ENCODE data around the gene TSPAN4. TPM values are rescaled to one million over a fixed set of nuclear protein-coding genes. Genes with fewer than 3 reads are reported as not detected.

TSPAN4 gene
- total RNA-seq, 6 donors from 2014 or later: 91.3 to 181 (median 169) TPM

DNA sequence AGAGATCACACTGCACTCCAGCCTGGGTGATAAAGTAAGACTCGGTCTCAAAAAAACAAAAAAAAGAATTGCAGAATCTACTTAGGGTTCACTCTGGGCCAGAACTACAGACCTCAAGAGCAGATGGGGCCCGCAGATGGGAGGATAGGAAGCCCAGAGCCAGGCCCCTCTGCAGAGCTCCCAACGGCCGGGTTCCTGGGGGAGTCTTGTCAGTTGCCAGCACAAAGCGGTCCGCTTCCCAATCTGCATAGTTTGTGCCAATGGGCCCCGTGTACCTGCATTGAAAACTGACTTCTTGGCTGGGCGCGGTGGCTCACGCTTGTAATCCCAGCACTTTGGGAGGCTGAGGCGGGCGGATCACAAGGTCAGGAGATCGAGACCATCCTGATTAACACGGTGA lies 69.6 kb downstream of the TSPAN4 start:
- WGBS, 2 donors: 86 to 96% methylated on average over 13 to 14 of the region's 14 CpGs
- no peaks in the 10 kb centered on the region for H3K36me3 ChIP-seq
- H3K4me3 ChIP-seq: no peak overlapping the region
- DNase-seq (peak in 1 of 2 donors; percentile 30), ATAC-seq (ENCODE audit: low FRiP score in 2 of 2) (no peak)
- no peaks in the 10 kb centered on the region for H3K27me3 ChIP-seq
- no peaks in the 10 kb centered on the region for H3K9me3 ChIP-seq
- peak overlapping the region in 2 of 4 donors; percentile 91 for H3K27ac ChIP-seq
- TF ChIP-seq, protein P1, sequence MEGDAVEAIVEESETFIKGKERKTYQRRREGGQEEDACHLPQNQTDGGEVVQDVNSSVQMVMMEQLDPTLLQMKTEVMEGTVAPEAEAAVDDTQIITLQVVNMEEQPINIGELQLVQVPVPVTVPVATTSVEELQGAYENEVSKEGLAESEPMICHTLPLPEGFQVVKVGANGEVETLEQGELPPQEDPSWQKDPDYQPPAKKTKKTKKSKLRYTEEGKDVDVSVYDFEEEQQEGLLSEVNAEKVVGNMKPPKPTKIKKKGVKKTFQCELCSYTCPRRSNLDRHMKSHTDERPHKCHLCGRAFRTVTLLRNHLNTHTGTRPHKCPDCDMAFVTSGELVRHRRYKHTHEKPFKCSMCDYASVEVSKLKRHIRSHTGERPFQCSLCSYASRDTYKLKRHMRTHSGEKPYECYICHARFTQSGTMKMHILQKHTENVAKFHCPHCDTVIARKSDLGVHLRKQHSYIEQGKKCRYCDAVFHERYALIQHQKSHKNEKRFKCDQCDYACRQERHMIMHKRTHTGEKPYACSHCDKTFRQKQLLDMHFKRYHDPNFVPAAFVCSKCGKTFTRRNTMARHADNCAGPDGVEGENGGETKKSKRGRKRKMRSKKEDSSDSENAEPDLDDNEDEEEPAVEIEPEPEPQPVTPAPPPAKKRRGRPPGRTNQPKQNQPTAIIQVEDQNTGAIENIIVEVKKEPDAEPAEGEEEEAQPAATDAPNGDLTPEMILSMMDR (IDR thresholded peaks at IDR 0.05): no peak
- TF ChIP-seq EP300 (IDR thresholded peaks at IDR 0.05) (no peak), POLR2AphosphoS5 (IDR thresholded peaks at IDR 0.05) (no peak), POLR2A (IDR thresholded peaks at IDR 0.05) (no peak)
- peaks cover 13 to 26% (median 17%) of the 10 kb centered on the region in 4 donors for H3K4me1 ChIP-seq

DNA sequence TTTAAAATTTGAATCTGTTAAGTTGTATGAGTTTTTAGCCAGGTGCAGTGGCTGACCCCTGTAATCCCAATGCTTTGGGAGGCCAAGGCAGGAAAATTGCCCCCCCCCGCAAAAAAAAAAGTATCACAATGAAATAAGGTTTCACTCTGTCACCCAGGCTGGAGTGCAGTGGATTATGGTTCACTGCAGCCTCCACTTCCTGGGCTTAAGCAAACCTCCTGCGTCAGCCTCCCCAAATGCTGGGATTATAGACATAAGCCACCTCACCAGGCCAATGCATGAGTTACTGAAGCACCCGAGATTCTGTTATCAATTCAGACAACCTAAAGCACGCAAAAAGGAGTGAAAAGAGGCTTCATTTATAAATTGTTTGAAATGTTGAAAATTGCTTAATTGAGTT lies 70.4 kb downstream of the TSPAN4 start:
- no peaks in the 10 kb centered on the region for H3K36me3 ChIP-seq
- no peak for ATAC-seq (ENCODE audit: low FRiP score in 2 of 2)
- H3K4me1 ChIP-seq: peaks cover 13 to 26% (median 17%) of the 10 kb centered on the region in 4 donors
- H3K27me3 ChIP-seq: no peaks in the 10 kb centered on the region
- no peak overlapping the region for H3K27ac ChIP-seq
- H3K9me3 ChIP-seq: no peaks in the 10 kb centered on the region
- WGBS, 2 donors: 86 to 95% methylated on average over 4 of the region's 4 CpGs
- no peak overlapping the region for H3K4me3 ChIP-seq
- no peak for TF ChIP-seq POLR2A (IDR thresholded peaks at IDR 0.05)
- no peak for TF ChIP-seq POLR2AphosphoS5 (IDR thresholded peaks at IDR 0.05)
- TF ChIP-seq EP300 (IDR thresholded peaks at IDR 0.05): no peak
- TF ChIP-seq, protein P1 (IDR thresholded peaks at IDR 0.05): no peak
- no peak for DNase-seq

DNA sequence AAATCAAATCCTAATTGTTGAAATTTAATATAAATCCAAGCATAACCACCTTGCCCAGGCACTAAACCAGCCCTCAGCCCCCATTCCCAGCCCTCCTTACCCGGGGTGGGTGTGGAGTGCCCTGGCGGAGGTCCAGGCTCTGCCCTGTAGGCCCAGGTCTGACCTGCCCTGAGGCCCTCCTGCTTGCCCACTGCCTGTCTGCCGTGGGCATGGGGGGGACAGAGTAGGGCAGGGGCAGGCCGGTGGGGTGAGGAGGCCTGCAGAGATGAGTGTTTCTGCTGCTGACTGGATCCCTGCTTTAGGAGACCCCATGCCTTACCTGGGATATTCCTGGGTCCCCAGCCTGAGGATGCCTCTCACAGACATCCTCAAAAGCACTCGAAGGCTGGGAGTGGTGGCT lies 71.6 kb downstream of the TSPAN4 start:
- H3K9me3 ChIP-seq: no peaks in the 10 kb centered on the region
- WGBS, 2 donors: 75 to 81% methylated on average over 3 to 5 of the region's 5 CpGs

DNA sequence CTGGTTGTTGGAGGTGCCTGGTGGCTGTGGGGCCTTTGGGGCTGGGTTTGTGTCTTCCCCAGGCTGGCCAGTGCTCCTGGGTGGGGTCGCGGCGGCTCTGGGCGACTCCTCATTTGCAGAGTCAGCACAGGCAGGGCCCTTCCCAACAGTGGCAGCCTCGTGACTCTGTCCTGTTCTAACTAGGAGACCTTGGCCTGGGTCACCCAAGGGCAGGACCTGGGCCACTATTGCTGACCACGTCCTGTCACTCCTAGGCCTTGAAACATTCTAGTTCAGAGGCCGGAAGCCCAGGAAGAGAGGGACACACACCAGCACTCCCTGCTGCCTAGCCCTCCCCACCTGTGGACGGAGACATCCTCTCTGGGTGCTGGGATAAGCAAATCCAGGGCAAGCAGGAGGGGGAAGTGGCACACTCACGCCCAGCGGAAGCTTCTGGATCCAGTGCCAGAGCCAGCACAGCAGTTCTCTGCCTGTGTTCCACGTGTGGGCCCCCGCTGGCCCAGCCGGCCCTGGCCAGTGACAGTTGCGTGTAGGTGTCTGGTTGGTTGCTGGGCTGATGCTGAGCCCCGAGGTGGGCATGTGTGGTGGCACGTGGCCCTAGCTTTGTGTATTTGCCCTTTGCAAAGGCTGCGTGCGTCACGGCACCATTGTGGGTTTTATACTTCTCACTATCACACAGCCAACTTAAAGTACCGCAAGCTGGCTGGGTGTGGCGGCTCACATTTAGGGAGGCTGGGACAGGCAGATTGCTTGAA lies 72.3 kb downstream of the TSPAN4 start:
- peak overlapping the region in 1 of 4 donors; percentile 9 for H3K4me3 ChIP-seq
- peak; percentile 13 to 64 for ATAC-seq (ENCODE audit: low FRiP score in 2 of 2)
- no peaks in the 10 kb centered on the region for H3K27me3 ChIP-seq
- 72 to 75% methylated on average over 13 to 21 of the region's 21 CpGs for WGBS, 2 donors
- H3K4me1 ChIP-seq: peaks cover 7 to 16% (median 11%) of the 10 kb centered on the region in 4 donors
- peak; percentile 57 to 88 for DNase-seq
- no peaks in the 10 kb centered on the region for H3K36me3 ChIP-seq
- H3K9me3 ChIP-seq: no peaks in the 10 kb centered on the region
- H3K27ac ChIP-seq: peak overlapping the region; percentile 32 to 66 (median 54)
- TF ChIP-seq EP300 (IDR thresholded peaks at IDR 0.05) (no peak), POLR2A (IDR thresholded peaks at IDR 0.05) (peak in 1 of 4 donors; percentile 51), POLR2AphosphoS5 (IDR thresholded peaks at IDR 0.05) (peak in 1 of 2 donors; percentile 21)

More for the DNA sequence above, 71.6 kb downstream of the TSPAN4 start:
- Histone ChIP-seq H3K36me3 (no peaks in the 10 kb centered on the region), H3K4me1 (peaks cover 13 to 23% (median 17%) of the 10 kb centered on the region in 4 donors), H3K27me3 (no peaks in the 10 kb centered on the region), H3K27ac (peak overlapping the region; percentile 32 to 66 (median 54)), H3K4me3 (peak overlapping the region in 1 of 4 donors; percentile 9)
- DNase-seq (no peak), ATAC-seq (ENCODE audit: low FRiP score in 2 of 2) (no peak)
- TF ChIP-seq POLR2AphosphoS5 (IDR thresholded peaks at IDR 0.05): no peak
- TF ChIP-seq EP300 (IDR thresholded peaks at IDR 0.05): no peak
- no peak for TF ChIP-seq POLR2A (IDR thresholded peaks at IDR 0.05)
- TF ChIP-seq, protein P1 (IDR thresholded peaks at IDR 0.05): no peak

Small RNA genes within 50 kb of the gene (small RNA-seq; reads per million reads assigned to genes)
- gene SNORA52: 0 reads per million in 4 donors

Other genes with a start within 250 kb of the TSPAN4 start
- 100 to 1,000 TPM in 2 of 6 donors, 10 to 100 TPM in 4; 32.6 to 123 (median 56.2) TPM for gene IRF7, start 226.9 kb upstream of the TSPAN4 start, total RNA-seq
- under 1 TPM in 1 of 6 donors, not detected in 5; 0.40 TPM for gene CDHR5, start 217.9 kb upstream of the TSPAN4 start, total RNA-seq
- under 1 TPM in 1 of 6 donors, not detected in 5; 0.72 TPM for gene SCT, start 215.7 kb upstream of the TSPAN4 start, total RNA-seq
- gene DRD4, start 205.6 kb upstream of the TSPAN4 start, total RNA-seq: 1 to 10 TPM in 3 of 6 donors, under 1 TPM in 1, not detected in 2; 0.54 to 4.2 (median 1.5) TPM
- gene DEAF1, start 147.6 kb upstream of the TSPAN4 start, total RNA-seq: 10 to 100 TPM; 23.9 to 87.3 (median 35.6) TPM
- 10 to 100 TPM; 28.6 to 62.9 (median 36.1) TPM for gene TMEM80, start 147.0 kb upstream of the TSPAN4 start, total RNA-seq
- gene EPS8L2, start 136.6 kb upstream of the TSPAN4 start, total RNA-seq: 100 to 1,000 TPM; 120 to 497 (median 199) TPM
- 100 to 1,000 TPM; 163 to 313 (median 217) TPM for gene TALDO1, start 95.4 kb upstream of the TSPAN4 start, total RNA-seq
- 10 to 100 TPM; 14.8 to 77.7 (median 63.6) TPM for gene GATD1, start 65.4 kb upstream of the TSPAN4 start, total RNA-seq
- gene CEND1, start 52.8 kb upstream of the TSPAN4 start, total RNA-seq: not detected
- gene SLC25A22, start 44.6 kb upstream of the TSPAN4 start, total RNA-seq: 10 to 100 TPM; 13.6 to 29.3 (median 22.3) TPM
- gene PIDD1, start 37.6 kb upstream of the TSPAN4 start, total RNA-seq: 10 to 100 TPM in 5 of 6 donors, 1 to 10 TPM in 1; 5.2 to 76.5 (median 15.4) TPM
- 1,000 to 10,000 TPM in 2 of 6 donors, 100 to 1,000 TPM in 4; 451 to 1,926 (median 773) TPM for gene RPLP2, start 32.9 kb upstream of the TSPAN4 start, total RNA-seq
- gene PNPLA2, start 23.9 kb upstream of the TSPAN4 start, total RNA-seq: 100 to 1,000 TPM in 4 of 6 donors, 10 to 100 TPM in 2; 74.5 to 303 (median 164) TPM
- gene CRACR2B, start 14.9 kb upstream of the TSPAN4 start, total RNA-seq: 100 to 1,000 TPM in 1 of 6 donors, 10 to 100 TPM in 5; 29.0 to 157 (median 41.4) TPM
- gene CD151, start 9.9 kb upstream of the TSPAN4 start, total RNA-seq: 100 to 1,000 TPM; 179 to 545 (median 421) TPM
- gene POLR2L, start 323 bp upstream of the TSPAN4 start, total RNA-seq: 100 to 1,000 TPM in 3 of 6 donors, 10 to 100 TPM in 3; 34.1 to 168 (median 102) TPM
- 100 to 1,000 TPM in 1 of 6 donors, 10 to 100 TPM in 5; 34.6 to 144 (median 59.1) TPM for gene CHID1, start 68.0 kb downstream of the TSPAN4 start, total RNA-seq
- 100 to 1,000 TPM in 3 of 6 donors, 10 to 100 TPM in 3; 55.7 to 273 (median 103) TPM for gene AP2A2, start 83.0 kb downstream of the TSPAN4 start, total RNA-seq
- gene MUC6, start 193.9 kb downstream of the TSPAN4 start, total RNA-seq: 1 to 10 TPM in 1 of 6 donors, under 1 TPM in 2, not detected in 3; 0.06 to 4.2 (median 0.51) TPM
- under 1 TPM in 2 of 6 donors, not detected in 4; 0.11 to 0.84 TPM for gene MUC2, start 232.0 kb downstream of the TSPAN4 start, total RNA-seq